Loucy (cell line): ENCODE data around the gene TRIO.

ENCODE experiments used
- EZH2phosphoT487 ChIP-seq: fragments of 200-600 bp; IDR thresholded peaks from 2 replicates; pipeline ENCODE4 v1.6.1; 2018; ENCODE audit warnings: antibody characterized with exemption, mild to moderate bottlenecking, moderate library complexity, borderline replicate concordance
- TF ChIP-seq, protein P1 (sequence below): fragments of 200-600 bp; sonication (generic); conservative IDR thresholded peaks from 2 replicates; pipeline ENCODE4 v1.5.1; 2014; ENCODE audit warnings: mild to moderate bottlenecking, antibody characterized with exemption, low read length

DNA sequence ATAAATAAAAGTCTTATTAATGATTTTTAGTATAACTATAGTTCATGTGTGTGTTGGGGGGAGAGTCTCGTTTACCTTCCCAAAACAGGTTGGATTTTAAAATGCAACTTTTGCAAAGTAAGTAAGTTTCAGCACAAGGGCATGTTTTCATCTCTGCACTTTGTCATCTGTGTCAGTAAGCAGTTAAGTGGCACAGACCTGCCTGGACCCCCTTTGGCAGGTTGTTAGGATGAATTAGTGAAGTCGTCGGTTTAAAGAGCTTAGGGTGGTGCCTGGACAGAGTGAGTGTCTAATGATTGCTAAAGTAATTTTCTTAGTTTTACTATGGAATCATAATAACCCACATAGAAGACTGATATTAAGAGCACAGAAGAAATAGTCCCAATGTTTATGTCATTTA lies 74.9 kb downstream of the TRIO start:
- TF ChIP-seq, protein P1, sequence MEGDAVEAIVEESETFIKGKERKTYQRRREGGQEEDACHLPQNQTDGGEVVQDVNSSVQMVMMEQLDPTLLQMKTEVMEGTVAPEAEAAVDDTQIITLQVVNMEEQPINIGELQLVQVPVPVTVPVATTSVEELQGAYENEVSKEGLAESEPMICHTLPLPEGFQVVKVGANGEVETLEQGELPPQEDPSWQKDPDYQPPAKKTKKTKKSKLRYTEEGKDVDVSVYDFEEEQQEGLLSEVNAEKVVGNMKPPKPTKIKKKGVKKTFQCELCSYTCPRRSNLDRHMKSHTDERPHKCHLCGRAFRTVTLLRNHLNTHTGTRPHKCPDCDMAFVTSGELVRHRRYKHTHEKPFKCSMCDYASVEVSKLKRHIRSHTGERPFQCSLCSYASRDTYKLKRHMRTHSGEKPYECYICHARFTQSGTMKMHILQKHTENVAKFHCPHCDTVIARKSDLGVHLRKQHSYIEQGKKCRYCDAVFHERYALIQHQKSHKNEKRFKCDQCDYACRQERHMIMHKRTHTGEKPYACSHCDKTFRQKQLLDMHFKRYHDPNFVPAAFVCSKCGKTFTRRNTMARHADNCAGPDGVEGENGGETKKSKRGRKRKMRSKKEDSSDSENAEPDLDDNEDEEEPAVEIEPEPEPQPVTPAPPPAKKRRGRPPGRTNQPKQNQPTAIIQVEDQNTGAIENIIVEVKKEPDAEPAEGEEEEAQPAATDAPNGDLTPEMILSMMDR = no peak
- no peak for TF ChIP-seq EZH2phosphoT487
